Panc1 (cell line): ENCODE measurements around the gene LPP. TPM values are rescaled to one million over a fixed set of nuclear protein-coding genes. Genes with fewer than 3 reads are reported as not detected.

Experiments used
- ATAC-seq: fragments of 200-7000 bp; cut with Tn5 transposase; 2 replicates; pipeline ENCODE4 v1.9.1; 2020; ENCODE audit warnings: mild to moderate bottlenecking, moderate library complexity
- BruUV-seq: library from RNA; stranded (reverse); fragments of 400-500 nt; replicated peaks from 2 replicates; lab custom pipeline; 2021; lab: Mats Ljungman, UMichigan
- CTCF ChIA-PET: fragments of 300-600 bp; sonication (Branson Sonifier 250); formaldehyde crosslinking; loops from one replicate; lab custom pipeline; 2022; ENCODE audit warnings: antibody characterized with exemption; lab: Charles Lee
- POLR2A ChIA-PET: fragments of 300-600 bp; sonication (Branson Sonifier 250); formaldehyde crosslinking; loops from one replicate; lab custom pipeline; 2022; ENCODE audit warnings: antibody characterized with exemption; lab: Charles Lee
- DNase-seq: peaks from one replicate; pipeline ENCODE4 v3.0.0-alpha.2; 2010; ENCODE audit warnings: low read depth, low spot score
- H3K27ac ChIP-seq: 2 replicates; pipeline ENCODE4 v1.5.1; 2011; ENCODE audit warnings: mild to moderate bottlenecking, low read length, inconsistent platforms
- H3K27me3 ChIP-seq: fragments of 200-500 bp; sonication (Bioruptor generic); 2 replicates; pipeline ENCODE4 v1.6.0; 2014; ENCODE audit warnings: low read length, inconsistent platforms; ENCODE audit not compliant: control insufficient read depth, insufficient read depth
- H3K36me3 ChIP-seq: fragments of 200-500 bp; sonication (Bioruptor generic); 2 replicates; pipeline ENCODE4 v1.5.1; 2014; ENCODE audit warnings: inconsistent platforms, mild to moderate bottlenecking, low read length, moderate library complexity; ENCODE audit not compliant: control insufficient read depth, insufficient read depth
- H3K4me1 ChIP-seq: 2 replicates; pipeline ENCODE4 v1.5.1; 2011; ENCODE audit warnings: inconsistent platforms, mild to moderate bottlenecking, low read length, moderate library complexity; ENCODE audit not compliant: control insufficient read depth, insufficient read depth
- H3K4me3 ChIP-seq, 2 experiments: 2 replicates each; pipeline ENCODE4 v1.5.1; 2011 to 2012; ENCODE audit warnings: low read depth in 2 of 2, low read length in 2 of 2, mild to moderate bottlenecking in 2 of 2, inconsistent platforms in 1 of 2, moderate library complexity in 1 of 2
- H3K9me3 ChIP-seq: fragments of 200-500 bp; sonication (Bioruptor generic); 2 replicates; pipeline ENCODE4 v1.5.1; 2014; ENCODE audit warnings: low read depth, mild to moderate bottlenecking, inconsistent platforms, low read length, moderate library complexity; ENCODE audit not compliant: control insufficient read depth, insufficient read depth
- POLR2AphosphoS5 ChIP-seq: IDR thresholded peaks from 2 replicates; pipeline ENCODE4 v1.6.1; 2012; ENCODE audit warnings: mild to moderate bottlenecking, low read depth, low read length, moderate library complexity
- SIN3A ChIP-seq: IDR thresholded peaks from 2 replicates; pipeline ENCODE4 v1.6.1; 2012; ENCODE audit warnings: low read depth, mild to moderate bottlenecking, low read length, moderate library complexity, borderline replicate concordance; ENCODE audit not compliant: insufficient read depth
- TCF7L2 ChIP-seq: IDR thresholded peaks from 2 replicates; pipeline ENCODE4 v1.6.1; 2011; ENCODE audit warnings: mild to moderate bottlenecking, low read depth, low read length, inconsistent platforms
- in situ Hi-C: cut with HindIII; loops from 2 replicates; pipeline ENCODE4 v1.10.0; 2016; ENCODE audit warnings: low sequenced_read_pairs, low pct_unique_long_range_greater_than_20kb
- intact Hi-C: fragments of 100-400 bp; cut with micrococcal nuclease; formaldehyde crosslinking; loops from one replicate; pipeline ENCODE4 v1.10.0; 2022; ENCODE audit not compliant: unreplicated experiment
- total RNA-seq: library from RNA; stranded (reverse); gene quantifications from one replicate; pipeline ENCODE4 v1.2.1, GENCODE V29; 2021; ENCODE audit not compliant: unreplicated experiment
- TF ChIP-seq, protein P1 (sequence below), 2 experiments: IDR thresholded peaks; 2 replicates each; pipeline ENCODE4 v1.6.1; 2011 to 2012; ENCODE audit warnings: low read depth in 2 of 2, control low read depth in 1 of 2, low read length in 1 of 2, mild to moderate bottlenecking in 1 of 2, moderate library complexity in 1 of 2; ENCODE audit not compliant: insufficient read depth in 1 of 2
- TF ChIP-seq, protein P2 (sequence below): fragments of 450-650 bp; IDR thresholded peaks from 2 replicates; pipeline ENCODE4 v1.5.1; 2017; ENCODE audit warnings: mild to moderate bottlenecking

The LPP gene
- total RNA-seq, 1 experiment from 2014 or later: 90.0 TPM

DNA sequence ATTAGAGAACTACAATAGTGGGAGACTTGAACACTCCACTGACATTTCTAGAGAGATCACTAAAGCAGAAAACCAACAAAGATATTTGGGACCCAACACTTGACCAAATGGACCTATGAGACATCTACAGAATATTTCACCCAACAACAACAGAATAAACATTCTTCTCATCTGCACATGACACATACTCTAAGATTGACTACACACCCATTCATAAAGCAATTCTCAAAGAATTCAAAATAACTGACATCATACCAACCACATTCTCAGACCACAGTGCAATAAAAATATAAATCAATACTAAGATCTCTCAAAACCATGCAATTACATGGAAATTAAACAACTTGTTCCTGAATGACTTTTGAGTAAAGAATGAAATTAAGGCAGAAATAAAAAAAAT is 473.7 kb downstream of the LPP start:
- intact Hi-C loops: no loop called here
- BruUV-seq: no TSS peak
- peak; percentile 60; the same call in 1 of the 2 replicates for ATAC-seq
- no peak overlapping the region for H3K4me3 ChIP-seq
- in situ Hi-C loops: no loop called here
- no peak overlapping the region for H3K27ac ChIP-seq
- TF ChIP-seq, protein P1, sequence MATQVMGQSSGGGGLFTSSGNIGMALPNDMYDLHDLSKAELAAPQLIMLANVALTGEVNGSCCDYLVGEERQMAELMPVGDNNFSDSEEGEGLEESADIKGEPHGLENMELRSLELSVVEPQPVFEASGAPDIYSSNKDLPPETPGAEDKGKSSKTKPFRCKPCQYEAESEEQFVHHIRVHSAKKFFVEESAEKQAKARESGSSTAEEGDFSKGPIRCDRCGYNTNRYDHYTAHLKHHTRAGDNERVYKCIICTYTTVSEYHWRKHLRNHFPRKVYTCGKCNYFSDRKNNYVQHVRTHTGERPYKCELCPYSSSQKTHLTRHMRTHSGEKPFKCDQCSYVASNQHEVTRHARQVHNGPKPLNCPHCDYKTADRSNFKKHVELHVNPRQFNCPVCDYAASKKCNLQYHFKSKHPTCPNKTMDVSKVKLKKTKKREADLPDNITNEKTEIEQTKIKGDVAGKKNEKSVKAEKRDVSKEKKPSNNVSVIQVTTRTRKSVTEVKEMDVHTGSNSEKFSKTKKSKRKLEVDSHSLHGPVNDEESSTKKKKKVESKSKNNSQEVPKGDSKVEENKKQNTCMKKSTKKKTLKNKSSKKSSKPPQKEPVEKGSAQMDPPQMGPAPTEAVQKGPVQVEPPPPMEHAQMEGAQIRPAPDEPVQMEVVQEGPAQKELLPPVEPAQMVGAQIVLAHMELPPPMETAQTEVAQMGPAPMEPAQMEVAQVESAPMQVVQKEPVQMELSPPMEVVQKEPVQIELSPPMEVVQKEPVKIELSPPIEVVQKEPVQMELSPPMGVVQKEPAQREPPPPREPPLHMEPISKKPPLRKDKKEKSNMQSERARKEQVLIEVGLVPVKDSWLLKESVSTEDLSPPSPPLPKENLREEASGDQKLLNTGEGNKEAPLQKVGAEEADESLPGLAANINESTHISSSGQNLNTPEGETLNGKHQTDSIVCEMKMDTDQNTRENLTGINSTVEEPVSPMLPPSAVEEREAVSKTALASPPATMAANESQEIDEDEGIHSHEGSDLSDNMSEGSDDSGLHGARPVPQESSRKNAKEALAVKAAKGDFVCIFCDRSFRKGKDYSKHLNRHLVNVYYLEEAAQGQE (IDR thresholded peaks at IDR 0.05; ENCODE audit: insufficient read depth in 1 of 2, low read depth in 2 of 2, low read length in 1 of 2): no peak
- no peak for TF ChIP-seq SIN3A
- TF ChIP-seq TCF7L2: no peak
- TF ChIP-seq, protein P2, sequence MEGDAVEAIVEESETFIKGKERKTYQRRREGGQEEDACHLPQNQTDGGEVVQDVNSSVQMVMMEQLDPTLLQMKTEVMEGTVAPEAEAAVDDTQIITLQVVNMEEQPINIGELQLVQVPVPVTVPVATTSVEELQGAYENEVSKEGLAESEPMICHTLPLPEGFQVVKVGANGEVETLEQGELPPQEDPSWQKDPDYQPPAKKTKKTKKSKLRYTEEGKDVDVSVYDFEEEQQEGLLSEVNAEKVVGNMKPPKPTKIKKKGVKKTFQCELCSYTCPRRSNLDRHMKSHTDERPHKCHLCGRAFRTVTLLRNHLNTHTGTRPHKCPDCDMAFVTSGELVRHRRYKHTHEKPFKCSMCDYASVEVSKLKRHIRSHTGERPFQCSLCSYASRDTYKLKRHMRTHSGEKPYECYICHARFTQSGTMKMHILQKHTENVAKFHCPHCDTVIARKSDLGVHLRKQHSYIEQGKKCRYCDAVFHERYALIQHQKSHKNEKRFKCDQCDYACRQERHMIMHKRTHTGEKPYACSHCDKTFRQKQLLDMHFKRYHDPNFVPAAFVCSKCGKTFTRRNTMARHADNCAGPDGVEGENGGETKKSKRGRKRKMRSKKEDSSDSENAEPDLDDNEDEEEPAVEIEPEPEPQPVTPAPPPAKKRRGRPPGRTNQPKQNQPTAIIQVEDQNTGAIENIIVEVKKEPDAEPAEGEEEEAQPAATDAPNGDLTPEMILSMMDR: no peak
- TF ChIP-seq POLR2AphosphoS5: no peak
- no peaks in the 10 kb centered on the region; the same call in 1 of the 2 replicates for H3K9me3 ChIP-seq
- no peaks in the 10 kb centered on the region for H3K36me3 ChIP-seq
- ChIA-PET POLR2A (no interaction called here), CTCF (no interaction called here)
- H3K4me1 ChIP-seq: no peaks in the 10 kb centered on the region
- peak; percentile 72 for DNase-seq
- no peaks in the 10 kb centered on the region for H3K27me3 ChIP-seq

DNA sequence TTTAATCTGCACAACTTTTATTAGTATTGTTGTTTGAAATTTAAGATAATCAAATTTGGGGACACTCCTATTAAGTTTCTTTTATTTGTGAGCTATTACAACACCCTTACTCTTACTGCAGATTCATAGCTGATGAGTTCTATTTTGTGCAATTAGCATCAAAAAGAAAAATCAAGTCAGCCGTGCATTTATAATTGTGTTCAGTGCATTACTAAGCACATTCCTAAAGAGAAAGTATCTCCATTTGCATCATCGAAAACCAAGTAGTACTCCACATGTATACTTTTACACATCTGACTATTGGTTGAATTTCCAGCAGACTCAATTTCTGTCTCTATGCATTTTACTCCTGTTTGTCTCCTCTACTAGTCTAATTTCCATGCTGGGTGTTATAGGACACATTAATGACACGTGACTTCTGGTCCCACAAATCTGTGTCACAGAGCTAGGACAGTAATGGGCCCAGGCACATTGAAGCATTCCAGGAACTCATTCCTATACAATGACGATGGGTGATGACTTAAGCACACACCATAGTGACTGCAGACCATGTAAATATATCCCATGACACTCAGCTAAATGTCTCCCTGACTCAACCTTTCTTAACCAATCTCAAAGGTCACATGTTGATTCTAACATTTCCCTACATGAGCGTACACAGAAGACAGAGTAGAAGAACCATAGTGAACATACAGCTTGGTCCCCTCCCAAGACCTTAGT is 477.5 kb downstream of the LPP start:
- Histone ChIP-seq H3K27me3 (no peaks in the 10 kb centered on the region), H3K4me1 (no peaks in the 10 kb centered on the region), H3K36me3 (no peaks in the 10 kb centered on the region), H3K4me3 (no peak overlapping the region), H3K9me3 (peaks cover 8% of the 10 kb centered on the region; the same call in 1 of the 2 replicates), H3K27ac (no peak overlapping the region)
- BruUV-seq: no TSS peak
- TF ChIP-seq SIN3A (no peak), TCF7L2 (no peak), POLR2AphosphoS5 (no peak)
- TF ChIP-seq, protein P2: no peak
- TF ChIP-seq, protein P1 (IDR thresholded peaks at IDR 0.05; ENCODE audit: insufficient read depth in 1 of 2, low read depth in 2 of 2, low read length in 1 of 2): no peak
- in situ Hi-C loops: no loop called here
- peak; percentile 53; the same call in 1 of the 2 replicates for ATAC-seq
- ChIA-PET CTCF (no interaction called here), POLR2A (no interaction called here)
- intact Hi-C loops: no loop called here
- DNase-seq: peak; percentile 80
